GM21447 (cell line): ENCODE measurements around the gene FKBP8.

ENCODE experiments used
- ATAC-seq: cut with Tn5 transposase; IDR thresholded peaks from one replicate; pipeline ENCODE4 v1.9.1; 2021; ENCODE audit not compliant: unreplicated experiment

FKBP8 gene

DNA sequence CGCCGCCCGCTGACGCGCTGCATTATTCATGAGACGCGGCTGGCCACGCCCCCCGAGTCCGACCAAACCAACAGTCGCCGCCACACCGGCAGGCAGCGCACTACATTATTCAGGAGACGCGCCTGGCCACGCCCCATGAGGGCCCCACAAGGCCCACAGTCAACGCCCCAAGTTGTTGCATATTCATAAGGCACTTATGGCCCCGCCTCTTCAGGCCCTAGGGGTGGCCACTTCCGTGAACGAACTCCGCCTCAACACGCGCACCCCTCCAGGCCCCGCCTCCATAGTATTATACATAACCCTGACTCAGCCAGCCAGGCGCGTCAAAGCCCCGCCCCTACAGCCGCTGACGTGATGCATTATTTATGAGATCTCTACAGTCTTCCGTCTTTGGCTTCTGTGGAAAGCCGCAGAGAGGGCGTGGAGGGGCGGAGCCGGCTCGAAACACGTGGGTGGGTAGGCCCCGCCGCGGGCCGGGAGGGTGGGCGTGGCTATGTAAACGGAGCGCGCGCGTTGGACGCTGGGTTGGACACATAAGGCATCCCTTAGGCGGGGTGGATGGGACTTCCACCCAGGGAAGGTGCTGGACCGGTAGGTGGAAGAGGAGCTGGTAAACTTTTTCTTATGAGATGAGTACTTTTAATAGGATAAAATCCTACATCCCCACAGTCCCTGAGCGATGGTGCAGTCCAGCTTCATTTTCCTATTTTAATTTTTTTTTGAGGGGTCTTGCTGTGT lies 21.1 kb downstream of the FKBP8 start:
- ATAC-seq: peak; percentile 87

DNA sequence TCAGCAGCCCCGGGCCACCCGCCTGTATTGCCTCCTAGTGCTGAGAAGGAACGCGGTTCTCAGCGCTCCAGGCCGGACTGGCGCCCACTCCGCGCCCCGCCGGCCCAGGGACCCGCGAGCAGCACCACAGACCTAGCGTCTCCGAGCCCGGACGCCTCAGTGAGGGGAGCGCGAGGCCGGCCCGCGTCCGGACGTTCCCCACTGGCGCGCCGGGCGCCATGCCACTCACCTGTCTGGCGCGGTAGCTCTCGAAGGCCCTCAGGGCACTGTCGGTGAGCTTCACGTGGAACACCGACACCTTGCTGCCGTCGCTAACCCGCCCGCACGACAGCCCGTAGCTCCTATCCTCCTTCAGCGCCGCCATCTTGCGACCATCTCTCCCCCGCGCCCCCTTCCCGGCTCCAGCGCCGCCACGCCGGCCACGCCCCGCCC lies 21.7 kb downstream of the FKBP8 start, which contains the start of gene ELL:
ELL (minus strand) TSS at position 379 of the 432 bp plus-strand sequence; CDS start at position 364, 15 bp downstream.
- ATAC-seq: peak; percentile 0

DNA sequence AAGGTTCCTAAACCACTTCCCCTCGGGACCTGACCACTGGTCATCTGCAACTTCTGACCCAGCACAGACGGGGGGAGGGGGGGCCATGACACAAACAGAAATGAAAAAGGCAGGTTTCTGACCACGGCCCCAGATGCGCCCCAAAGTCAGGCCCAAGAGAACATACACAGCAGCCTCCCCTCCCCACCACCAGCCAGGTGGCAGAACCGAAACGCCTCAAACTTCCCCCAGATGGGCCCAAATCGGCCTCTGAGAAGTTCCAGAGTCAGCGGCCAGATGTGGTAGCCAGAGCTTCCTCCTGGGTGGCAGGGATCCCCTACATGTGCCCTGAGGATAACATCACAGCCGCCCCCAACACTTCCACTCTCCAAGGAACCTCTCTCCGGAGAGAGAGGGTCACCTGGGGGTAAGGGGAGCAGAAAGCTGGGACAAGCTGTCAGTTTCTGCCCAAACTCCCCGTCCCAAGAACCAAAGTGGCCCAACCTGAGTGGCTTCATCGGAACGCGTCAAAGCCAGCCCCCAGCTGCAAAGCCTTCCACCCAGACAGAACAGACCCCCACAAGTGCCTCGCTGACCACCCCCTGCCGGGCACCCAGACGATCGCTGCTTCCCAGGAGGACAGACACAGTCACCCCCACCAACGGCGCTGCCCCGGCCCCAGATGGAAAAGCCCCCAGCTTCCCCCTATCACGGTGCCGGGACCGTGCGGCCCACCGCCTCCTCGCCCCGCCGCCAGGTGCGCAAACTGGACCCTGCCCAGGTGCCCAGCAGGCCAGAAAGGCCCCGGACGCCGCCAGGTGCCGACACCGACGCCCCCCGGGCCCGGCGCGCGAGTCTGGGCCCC lies 22.3 kb downstream of the FKBP8 start:
- ATAC-seq: peak; percentile 19

DNA sequence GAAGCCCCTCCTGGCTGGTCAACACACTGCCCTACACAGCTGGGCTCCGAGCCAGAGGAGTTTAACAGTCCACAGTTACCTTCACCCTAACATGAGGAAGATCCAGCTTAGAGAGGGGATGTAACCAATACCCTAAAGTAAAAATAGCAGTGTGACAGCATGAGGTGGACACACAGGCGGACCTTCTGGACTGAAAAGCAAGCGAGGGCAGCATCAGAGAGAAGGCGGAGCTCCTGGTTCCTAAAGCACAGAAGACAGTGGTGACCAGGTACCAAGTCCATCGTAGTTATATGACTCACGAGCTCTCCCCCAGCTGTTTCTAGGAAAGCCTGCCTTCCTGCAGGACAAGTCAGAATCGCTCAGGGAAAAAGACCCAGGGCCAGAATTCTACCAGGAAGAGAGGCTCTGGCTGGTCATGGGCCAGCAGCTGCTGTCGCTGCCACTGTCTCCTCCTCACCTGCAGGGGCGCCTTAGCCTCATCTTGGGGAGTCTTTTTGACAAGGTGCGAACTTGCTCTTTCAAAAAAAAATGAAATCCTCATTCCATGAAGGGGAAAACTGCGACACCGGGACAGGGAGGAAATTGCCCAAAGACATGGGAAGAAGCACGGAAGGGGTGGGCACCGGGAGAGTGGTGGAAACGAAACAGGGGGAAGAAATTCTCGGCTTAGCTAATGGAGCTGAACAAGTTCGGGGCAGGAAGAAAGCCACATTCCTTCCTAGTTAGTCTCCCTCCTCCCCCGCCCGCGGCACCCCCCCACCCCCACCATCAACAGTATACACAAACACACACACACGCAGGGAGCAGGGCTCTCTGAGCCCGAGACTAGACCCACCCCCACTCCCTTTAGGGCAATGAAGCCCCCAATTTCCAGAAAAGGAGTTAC lies 23.2 kb downstream of the FKBP8 start:
- ATAC-seq: no peak

DNA sequence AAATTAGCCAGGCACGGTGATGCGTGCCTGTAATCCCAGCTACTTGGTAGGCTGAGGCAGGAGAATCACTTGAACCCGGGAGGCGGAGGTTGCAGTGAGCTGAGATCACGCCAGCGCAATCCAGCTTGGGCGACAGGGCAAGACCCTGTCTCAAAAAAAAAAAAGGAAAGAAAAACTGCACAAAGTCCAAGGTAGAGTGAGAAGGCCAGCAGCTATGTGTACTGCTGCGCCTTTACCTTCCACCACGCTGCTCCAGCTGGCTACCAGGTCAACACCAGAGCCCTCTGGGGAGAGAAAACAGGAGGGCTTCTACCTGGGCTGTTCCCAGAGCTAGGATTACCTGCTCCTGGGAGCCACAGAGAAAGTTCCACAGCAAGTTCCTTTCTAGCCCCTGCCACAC lies 24.7 kb downstream of the FKBP8 start:
- no peak for ATAC-seq

DNA sequence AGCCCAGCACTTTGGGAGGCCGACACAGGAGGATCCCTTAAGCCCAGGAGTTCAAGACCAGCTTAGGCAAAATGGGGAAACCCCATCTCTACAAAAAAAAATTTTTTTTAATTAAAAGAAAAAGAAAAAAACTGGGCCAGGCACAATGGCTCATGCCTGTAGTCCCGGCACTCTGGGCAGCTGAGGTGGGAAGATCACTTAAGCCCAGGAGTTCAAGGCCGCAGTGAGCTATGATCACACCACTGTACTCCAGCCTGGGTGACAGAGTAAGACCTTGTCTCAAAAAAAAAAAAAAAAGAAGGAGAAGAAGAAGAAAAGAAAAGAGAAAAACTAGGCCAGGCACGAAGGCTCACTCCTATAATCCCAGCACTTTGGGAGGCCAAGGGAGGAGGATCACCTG lies 25.8 kb downstream of the FKBP8 start:
- ATAC-seq: no peak

DNA sequence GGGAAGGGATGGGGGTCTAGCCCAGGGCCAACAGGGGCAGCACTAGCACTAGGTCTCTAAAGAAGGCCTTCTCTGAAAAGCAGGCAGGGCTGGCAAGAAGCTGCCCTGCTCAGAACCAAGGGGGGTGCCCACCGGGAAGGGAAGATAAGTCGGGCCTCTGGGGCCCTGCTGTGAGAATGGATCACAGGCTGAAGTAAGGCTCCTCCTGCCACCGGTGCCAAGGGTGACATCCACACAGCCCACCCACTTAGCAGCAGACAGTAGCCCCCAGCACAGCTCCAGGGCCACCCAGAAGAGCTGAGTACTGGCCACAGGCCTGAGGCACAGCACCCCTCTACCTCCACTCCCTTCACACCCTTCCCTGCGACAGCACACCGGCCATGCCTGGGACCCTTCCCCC lies 27.4 kb downstream of the FKBP8 start:
- no peak for ATAC-seq

DNA sequence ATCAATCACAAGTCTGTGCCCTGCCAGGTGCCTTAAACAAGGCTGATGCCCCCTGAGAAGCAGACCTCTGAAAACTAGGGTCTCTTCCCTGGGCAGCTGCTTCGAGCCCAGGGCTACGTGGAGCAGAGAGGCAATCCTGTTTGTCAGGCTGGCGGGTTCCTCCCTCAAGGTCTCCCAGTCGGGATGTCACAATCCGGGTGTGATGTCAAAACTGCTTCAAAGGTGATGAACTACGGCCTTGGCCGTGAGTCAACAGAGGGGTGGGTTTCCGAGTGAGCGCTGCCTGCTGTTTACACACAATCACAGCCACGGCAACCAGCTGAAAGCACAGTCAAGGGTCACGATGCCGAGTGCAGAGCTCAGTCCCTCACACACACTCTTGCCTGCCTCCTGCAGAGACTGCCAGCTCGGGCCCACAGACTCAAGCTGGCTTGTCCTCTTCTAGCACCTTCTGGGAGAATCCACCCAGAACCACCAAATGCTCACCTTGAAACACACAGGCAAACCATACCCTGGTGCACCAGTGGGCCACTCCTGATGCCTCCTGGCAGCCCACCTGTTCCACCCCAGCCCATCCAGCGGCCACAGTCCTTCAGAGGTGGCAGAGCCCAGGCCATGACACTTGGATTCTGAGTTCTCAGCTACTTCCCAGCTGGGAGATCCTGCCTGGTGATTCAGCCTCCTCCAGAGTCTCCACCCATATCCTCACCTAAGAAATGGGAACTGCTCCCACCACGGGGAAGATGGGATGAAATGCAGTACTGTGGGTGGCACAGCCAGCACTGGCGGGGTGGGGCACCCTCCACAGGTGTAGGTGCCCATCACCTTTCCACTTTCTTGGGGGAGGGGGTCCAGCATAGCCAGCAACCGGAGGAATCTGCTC lies 28.3 kb downstream of the FKBP8 start:
- no peak for ATAC-seq

DNA sequence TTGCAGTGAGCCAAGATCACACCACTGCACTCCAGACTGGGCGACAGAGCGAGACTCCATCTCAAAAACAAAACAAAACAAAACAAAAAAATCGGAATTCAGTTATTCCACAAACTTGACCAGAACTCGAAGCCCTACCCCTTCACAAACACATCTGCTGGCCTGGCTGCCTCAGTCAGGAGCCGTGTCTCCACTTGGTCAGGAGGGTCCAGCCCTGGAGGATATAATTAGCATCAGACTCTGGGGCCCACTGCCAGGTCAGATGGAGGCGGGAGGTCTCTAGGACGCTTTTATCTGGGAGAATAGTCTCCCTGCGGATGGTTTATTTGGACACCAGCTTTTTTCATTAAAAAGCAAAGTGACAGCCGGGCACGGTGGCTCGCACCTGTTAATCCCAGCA lies 29.5 kb downstream of the FKBP8 start:
- ATAC-seq: no peak

DNA sequence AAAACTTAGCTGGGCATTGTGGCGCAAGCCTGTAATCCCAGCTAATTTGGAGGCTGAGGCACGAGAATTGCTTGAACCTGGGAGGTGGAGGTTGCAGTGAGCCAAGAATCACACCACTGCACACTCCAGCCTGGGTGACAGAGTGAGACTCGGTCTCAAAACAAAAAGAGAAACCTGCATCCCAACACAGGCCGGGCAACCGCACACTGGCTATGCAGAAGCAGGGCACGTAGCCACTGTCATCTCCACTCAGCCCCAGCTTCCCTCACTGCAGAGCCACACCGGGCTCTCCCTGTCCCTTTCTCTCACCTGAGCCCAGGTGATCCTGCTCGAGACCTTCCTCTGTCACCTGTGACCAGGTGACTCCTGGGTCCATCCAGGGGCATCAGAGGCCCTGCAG lies 33.2 kb downstream of the FKBP8 start:
- no peak for ATAC-seq

DNA sequence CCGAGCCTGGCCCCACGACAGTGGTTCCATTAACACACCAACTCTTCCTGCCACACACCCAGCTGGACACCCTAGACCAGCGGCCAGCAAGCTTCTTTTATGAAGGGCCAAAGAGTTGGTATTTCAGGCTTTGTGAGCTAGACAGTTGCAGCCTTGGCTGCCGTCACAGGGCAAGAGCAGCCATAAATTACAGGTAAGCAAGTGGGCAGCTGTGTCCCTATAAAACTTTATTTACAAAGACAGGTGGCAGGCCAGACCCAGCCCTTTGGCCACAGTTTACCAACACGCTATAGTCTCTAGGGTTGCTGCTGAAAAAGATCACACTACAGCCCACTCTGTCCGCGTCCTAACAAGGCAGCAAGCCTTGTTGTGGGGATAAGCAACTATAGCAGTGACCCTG lies 34.8 kb downstream of the FKBP8 start:
- no peak for ATAC-seq

DNA sequence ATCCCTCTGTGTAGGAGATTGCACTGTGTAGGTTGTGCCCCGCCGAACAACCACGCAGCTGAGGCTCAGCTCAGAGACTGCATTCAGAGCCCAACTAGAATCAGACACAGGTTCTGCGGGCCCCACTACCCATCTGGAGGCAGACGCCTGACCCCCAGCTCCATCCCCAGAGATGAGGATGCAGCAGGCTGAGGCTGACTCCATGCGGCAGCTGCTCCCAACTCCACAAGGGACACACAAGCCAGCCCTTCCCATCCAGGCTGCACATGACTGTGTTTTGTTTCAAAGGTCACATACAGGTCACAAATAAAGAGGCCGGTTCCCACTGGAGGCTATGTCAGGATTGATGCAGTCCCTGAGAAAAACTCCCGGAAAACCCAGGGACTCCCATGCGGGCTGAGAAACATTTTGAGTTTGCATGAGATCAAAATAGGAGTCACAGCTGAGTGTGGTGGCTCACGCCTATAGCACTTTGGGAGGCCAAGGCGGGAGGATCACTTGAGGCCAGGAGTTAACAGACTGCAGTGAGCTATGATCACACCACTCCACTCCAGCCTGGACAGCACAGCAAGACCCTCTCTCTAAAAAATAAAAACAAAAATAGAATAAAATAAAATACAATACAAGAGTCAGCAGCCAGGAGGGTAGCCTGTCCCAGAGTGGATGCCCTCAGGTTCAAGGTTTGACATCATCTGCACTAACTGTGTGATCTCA lies 35.5 kb downstream of the FKBP8 start:
- ATAC-seq: no peak

DNA sequence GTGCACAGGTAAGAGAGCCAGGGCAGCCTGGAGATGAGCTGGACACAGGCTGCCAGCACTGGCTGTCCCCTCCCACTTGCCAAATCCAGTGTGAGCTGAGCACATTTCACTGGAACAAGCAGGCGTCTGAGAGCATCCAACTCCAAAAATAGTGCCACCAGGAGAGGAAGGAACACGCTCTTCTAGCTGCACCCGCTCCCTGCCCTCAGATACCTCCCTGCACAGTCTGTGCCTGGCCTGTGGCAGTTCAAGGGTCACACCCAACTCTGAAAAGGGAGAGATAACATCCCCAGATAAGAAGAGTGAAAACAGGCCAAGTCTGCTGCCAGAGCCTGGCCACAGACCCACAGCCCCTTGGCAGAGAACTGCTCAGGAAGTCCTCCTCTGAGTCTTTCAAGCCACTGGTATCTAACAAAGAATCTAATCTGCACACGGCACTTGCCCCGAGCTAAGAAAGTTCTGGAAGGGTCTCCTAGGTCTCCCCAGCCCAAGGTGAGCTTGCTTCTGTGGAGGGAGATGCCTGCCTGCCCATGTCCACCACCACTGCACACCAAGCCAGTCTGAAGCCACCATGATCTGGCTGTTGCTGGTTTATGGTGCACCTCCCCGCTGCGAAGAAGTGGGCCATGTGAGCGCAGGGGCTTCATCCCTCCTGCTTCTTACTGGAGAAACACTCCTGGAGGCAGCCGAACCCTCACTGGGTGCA lies 36.2 kb downstream of the FKBP8 start:
- no peak for ATAC-seq

DNA sequence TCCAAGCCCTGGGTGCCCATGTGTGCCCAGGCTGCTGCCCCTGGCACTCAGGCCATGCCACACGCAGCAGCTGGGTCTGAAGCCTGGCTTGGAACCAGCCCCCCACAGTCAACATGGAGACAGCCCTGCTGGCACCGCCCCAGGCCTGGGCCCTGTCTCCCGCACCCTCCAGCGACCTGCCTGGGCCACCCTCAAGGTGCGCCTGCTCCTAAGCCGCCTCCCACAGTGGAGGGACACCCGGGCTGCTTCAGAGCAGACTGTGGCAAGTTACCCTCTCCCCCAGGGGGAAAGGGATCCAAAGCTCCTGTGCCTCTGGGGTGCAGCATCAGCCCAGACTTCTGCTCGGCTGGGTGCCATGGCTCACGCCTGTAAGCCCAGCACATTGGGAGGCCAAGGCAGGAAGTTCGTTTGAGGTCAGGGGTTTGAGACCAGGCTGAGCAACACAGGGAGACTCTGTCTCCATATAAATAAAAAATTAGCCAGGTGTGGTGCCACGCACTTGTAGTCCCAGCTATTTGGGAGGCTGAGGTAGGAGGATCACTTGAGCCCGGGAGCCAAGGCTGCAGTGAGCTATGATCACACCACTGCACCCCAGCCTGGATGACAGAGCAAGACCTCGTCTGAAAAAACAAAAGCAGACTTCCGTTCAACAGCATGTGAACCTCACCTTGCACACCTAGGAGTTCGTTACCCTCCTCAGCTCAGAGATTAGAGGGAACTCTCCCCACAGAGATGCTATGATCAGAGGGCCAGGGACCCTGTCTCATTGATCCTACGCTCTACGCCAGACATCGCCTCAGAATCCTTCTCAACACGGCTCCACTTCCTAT lies 37.1 kb downstream of the FKBP8 start:
- ATAC-seq: no peak

DNA sequence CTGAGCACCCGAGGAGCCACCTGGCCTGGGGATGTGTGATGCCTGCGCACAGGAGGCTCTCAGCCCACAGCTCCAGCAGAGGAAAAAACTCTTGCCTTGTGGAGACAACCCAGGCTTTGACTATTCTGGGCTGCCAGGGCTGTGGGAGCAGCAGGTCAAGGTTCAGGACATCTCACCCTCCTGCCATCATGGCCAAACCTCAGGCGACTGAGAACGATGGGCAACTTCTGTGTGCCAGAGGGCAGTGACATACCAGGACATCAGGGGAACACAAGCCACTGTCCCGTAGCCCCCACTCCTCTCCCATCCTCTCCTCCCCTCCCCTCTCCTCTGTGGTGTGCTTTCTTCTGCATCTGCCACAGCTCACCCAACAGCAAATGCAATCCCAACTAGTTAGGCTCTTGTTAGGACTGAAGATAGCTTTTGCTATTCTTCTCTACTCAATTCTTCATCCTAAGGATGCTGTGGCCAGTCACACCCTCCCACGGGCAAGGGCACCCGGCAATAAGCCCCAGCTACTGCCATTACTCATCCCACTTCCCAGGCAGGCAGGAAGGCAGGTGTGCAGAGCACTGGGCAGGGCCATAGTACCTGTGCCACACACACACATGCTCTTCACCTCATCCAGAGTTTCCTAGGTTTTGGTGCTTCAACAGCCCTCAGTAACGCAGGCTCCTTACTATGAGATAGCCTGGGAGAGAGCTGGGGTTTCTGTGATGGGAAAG lies 38.3 kb downstream of the FKBP8 start:
- ATAC-seq: no peak

DNA sequence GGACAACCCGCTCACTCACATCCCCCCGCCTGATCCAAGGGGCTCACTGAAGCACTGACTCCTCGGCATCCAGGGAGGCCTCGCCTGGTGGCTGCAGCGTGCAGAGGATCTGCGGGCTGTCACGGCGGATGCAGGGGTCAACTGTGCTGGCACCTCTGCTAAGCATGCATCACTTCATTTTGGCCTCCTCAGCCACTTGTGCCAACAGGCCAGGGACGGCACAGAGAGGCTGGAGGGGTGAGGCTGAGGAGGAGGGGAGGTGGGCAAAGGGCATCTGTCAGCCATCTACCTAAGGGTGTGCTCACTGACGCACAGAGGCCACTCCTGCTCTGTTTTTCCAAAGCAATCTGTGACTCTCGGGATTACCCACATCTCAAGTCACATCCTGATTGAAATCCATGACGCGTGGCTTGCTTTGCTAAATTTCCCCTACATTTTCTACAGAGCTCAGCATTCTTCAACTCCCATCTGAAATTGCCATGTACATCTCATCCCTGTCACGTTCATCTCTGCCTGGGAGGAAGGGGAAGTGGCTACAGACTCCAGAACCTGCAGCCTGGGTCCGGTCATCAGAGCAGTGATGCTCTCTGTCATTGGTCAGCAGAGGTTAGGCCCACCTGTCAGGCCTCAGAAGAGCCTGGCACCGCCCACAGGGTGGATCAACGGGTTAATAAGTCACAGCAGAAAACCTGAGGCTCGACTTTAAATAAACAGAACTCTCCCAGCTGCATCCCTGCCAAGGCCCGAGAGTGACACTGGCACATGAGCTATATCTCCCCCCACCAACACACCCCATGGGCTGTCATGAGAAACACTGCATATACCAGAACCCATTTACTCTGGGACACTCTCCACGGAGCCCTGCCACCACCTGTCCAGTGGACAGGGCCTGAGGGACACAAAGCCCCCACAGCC lies 39.1 kb downstream of the FKBP8 start:
- ATAC-seq: no peak
